Measurements from ENCODE around the gene KCNH4. TPM values are rescaled to one million over a fixed set of nuclear protein-coding genes. Genes with fewer than 3 reads are reported as not detected.

The KCNH4 gene
- total and polyA plus RNA-seq, 2 of the 13 experiments (the other 11 are each of a cell fraction or from before 2014, with no cell fraction given), result 0.01 to 0.09 TPM

GRCh38 chr17:42122371-42123303 is 58.3 kb downstream of the KCNH4 start, which contains the start of gene HSPB9 (continued):
- no peak for TF ChIP-seq ZBTB40 (IDR thresholded peaks at IDR 0.05)
- TF ChIP-seq ZBTB40 (CRISPR knock-in tag; IDR thresholded peaks at IDR 0.05), result no peak
- TF ChIP-seq ZNF83 (CRISPR knock-in tag; IDR thresholded peaks at IDR 0.05; ENCODE audit: borderline replicate concordance), result no peak
- TF ChIP-seq ZNF674 (CRISPR knock-in tag; IDR thresholded peaks at IDR 0.05; ENCODE audit: low read depth), result no peak
- TF ChIP-seq E2F1 (CRISPR knock-in tag; IDR thresholded peaks at IDR 0.05), result no peak
- no peak for TF ChIP-seq ZNF772 (CRISPR knock-in tag; IDR thresholded peaks at IDR 0.05)
- TF ChIP-seq SRY (CRISPR knock-in tag; IDR thresholded peaks at IDR 0.05), result no peak
- TF ChIP-seq ISX (CRISPR knock-in tag; conservative IDR thresholded peaks at IDR 0.05), result no peak
- TF ChIP-seq ZBTB37 (CRISPR knock-in tag; IDR thresholded peaks at IDR 0.05), result no peak
- TF ChIP-seq ZNF10 (CRISPR knock-in tag; IDR thresholded peaks at IDR 0.05; ENCODE audit: borderline replicate concordance, low read depth), result no peak
- TF ChIP-seq ZBTB42 (CRISPR knock-in tag; IDR thresholded peaks at IDR 0.05), result no peak
- TF ChIP-seq DR1 (CRISPR knock-in tag; IDR thresholded peaks at IDR 0.05), result no peak
- TF ChIP-seq SALL1 (CRISPR knock-in tag; IDR thresholded peaks at IDR 0.05), result no peak
- TF ChIP-seq ZC3H13 (CRISPR knock-in tag; IDR thresholded peaks at IDR 0.05), result peak; percentile 54; the same call in 1 of the 2 replicates
- no peak for TF ChIP-seq AHR (CRISPR knock-in tag; IDR thresholded peaks at IDR 0.05)
- no peak for TF ChIP-seq HDAC2 (CRISPR knock-in tag; IDR thresholded peaks at IDR 0.05)
- TF ChIP-seq ARID2 (CRISPR knock-in tag; IDR thresholded peaks at IDR 0.05; ENCODE audit: borderline replicate concordance), result no peak
- TF ChIP-seq TRIM24 (CRISPR knock-in tag; IDR thresholded peaks at IDR 0.05), result no peak
- TF ChIP-seq PHF8 (CRISPR knock-in tag; IDR thresholded peaks at IDR 0.05), result no peak

Data from HepG2 (cell line).